SU-DHL-6 (cell line): ENCODE measurements around the gene SFPQ.

Source experiments
- H2AFZ ChIP-seq: fragments of 200-600 bp; sonication (generic); 2 replicates; pipeline ENCODE4 v1.6.1; 2014; ENCODE audit warnings: low read depth, mild to moderate bottlenecking, moderate library complexity, mixed read lengths, antibody characterized with exemption, low read length; ENCODE audit not compliant: severe bottlenecking
- H3F3A ChIP-seq: fragments of 200-600 bp; shearing (Covaris generic); 2 replicates; pipeline ENCODE4 v1.6.0; 2016; ENCODE audit warnings: antibody characterized with exemption, mild to moderate bottlenecking; ENCODE audit not compliant: insufficient read depth
- H3K27ac ChIP-seq: fragments of 200-600 bp; sonication (generic); 2 replicates; pipeline ENCODE4 v1.5.1; 2016; ENCODE audit warnings: low read depth, mild to moderate bottlenecking, low read length, moderate library complexity, mixed read lengths
- H3K27me3 ChIP-seq: fragments of 200-600 bp; sonication (generic), shearing (Covaris generic); 2 replicates; pipeline ENCODE4 v1.6.0; 2014; ENCODE audit warnings: mild to moderate bottlenecking, low read length
- H3K36me3 ChIP-seq: fragments of 200-600 bp; sonication (generic); 2 replicates; pipeline ENCODE4 v1.6.1; 2014; ENCODE audit warnings: mild to moderate bottlenecking, low read length, mixed read lengths
- H3K4me2 ChIP-seq: fragments of 300-600, 200-600 bp; shearing (Covaris generic), sonication (generic); 2 replicates; pipeline ENCODE4 v1.6.0; 2014; ENCODE audit warnings: low read length, low read depth, mild to moderate bottlenecking; ENCODE audit not compliant: poor library complexity, severe bottlenecking
- H3K4me3 ChIP-seq: fragments of 200-600 bp; sonication (generic); 2 replicates; pipeline ENCODE4 v1.5.1; 2014; ENCODE audit warnings: antibody characterized with exemption, low read length, mild to moderate bottlenecking, mixed read lengths; ENCODE audit not compliant: insufficient read depth, poor library complexity, severe bottlenecking
- H3K79me2 ChIP-seq: fragments of 200-600 bp; sonication (generic); 2 replicates; pipeline ENCODE4 v1.6.1; 2014; ENCODE audit warnings: mild to moderate bottlenecking, low read length, moderate library complexity; ENCODE audit not compliant: insufficient read depth
- H3K9ac ChIP-seq: fragments of 200-600 bp; sonication (generic); 2 replicates; pipeline ENCODE4 v1.7.0; 2014; ENCODE audit warnings: mild to moderate bottlenecking, low read length
- H3K9me2 ChIP-seq: fragments of 200-600 bp; sonication (generic); replicated peaks from 2 replicates; pipeline ENCODE4 v1.6.1; 2014; ENCODE audit warnings: low read length; ENCODE audit not compliant: insufficient read depth
- H3K9me3 ChIP-seq: fragments of 200-600 bp; sonication (generic); 2 replicates; pipeline ENCODE4 v1.6.1; 2014; ENCODE audit warnings: low read length, mixed read lengths; ENCODE audit not compliant: insufficient read depth
- H4K20me1 ChIP-seq: fragments of 200-600 bp; sonication (generic); 2 replicates; pipeline ENCODE4 v1.6.1; 2014; ENCODE audit warnings: low read depth, mild to moderate bottlenecking, antibody characterized with exemption, low read length, moderate library complexity, mixed read lengths
- EZH2phosphoT487 ChIP-seq: fragments of 200-600 bp; sonication (generic), shearing (Covaris generic); conservative IDR thresholded peaks from 2 replicates; pipeline ENCODE4 v1.6.1; 2018; ENCODE audit warnings: mild to moderate bottlenecking, antibody characterized with exemption, low read length, moderate library complexity, mixed read lengths
- TF ChIP-seq, protein P1 (sequence below): fragments of 200-600 bp; sonication (generic); IDR thresholded peaks from one replicate; pipeline ENCODE4 v1.5.1; 2017; ENCODE audit warnings: antibody characterized with exemption, mild to moderate bottlenecking, low read length, moderate library complexity; ENCODE audit not compliant: insufficient read depth, poor library complexity, severe bottlenecking

The SFPQ gene

GRCh38 chr1:35181790-35182455, 11.0 kb downstream of the SFPQ start:
- no peak overlapping the region for H3K4me2 ChIP-seq
- TF ChIP-seq, protein P1, sequence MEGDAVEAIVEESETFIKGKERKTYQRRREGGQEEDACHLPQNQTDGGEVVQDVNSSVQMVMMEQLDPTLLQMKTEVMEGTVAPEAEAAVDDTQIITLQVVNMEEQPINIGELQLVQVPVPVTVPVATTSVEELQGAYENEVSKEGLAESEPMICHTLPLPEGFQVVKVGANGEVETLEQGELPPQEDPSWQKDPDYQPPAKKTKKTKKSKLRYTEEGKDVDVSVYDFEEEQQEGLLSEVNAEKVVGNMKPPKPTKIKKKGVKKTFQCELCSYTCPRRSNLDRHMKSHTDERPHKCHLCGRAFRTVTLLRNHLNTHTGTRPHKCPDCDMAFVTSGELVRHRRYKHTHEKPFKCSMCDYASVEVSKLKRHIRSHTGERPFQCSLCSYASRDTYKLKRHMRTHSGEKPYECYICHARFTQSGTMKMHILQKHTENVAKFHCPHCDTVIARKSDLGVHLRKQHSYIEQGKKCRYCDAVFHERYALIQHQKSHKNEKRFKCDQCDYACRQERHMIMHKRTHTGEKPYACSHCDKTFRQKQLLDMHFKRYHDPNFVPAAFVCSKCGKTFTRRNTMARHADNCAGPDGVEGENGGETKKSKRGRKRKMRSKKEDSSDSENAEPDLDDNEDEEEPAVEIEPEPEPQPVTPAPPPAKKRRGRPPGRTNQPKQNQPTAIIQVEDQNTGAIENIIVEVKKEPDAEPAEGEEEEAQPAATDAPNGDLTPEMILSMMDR = no peak
- no peak for TF ChIP-seq EZH2phosphoT487
- H2AFZ ChIP-seq = no peak overlapping the region
- no peaks in the 10 kb centered on the region for H3K9me3 ChIP-seq
- H3K4me3 ChIP-seq = no peak overlapping the region
- H3K79me2 ChIP-seq = peaks cover 76% of the 10 kb centered on the region
- H3K27me3 ChIP-seq = no peaks in the 10 kb centered on the region
- H3K27ac ChIP-seq = no peak overlapping the region
- H3F3A ChIP-seq = peaks cover 97% of the 10 kb centered on the region
- no peak overlapping the region for H3K9ac ChIP-seq
- no peaks in the 10 kb centered on the region for H3K9me2 ChIP-seq
- peaks cover 91% of the 10 kb centered on the region for H4K20me1 ChIP-seq
- H3K36me3 ChIP-seq = peaks cover 96% of the 10 kb centered on the region

DNA sequence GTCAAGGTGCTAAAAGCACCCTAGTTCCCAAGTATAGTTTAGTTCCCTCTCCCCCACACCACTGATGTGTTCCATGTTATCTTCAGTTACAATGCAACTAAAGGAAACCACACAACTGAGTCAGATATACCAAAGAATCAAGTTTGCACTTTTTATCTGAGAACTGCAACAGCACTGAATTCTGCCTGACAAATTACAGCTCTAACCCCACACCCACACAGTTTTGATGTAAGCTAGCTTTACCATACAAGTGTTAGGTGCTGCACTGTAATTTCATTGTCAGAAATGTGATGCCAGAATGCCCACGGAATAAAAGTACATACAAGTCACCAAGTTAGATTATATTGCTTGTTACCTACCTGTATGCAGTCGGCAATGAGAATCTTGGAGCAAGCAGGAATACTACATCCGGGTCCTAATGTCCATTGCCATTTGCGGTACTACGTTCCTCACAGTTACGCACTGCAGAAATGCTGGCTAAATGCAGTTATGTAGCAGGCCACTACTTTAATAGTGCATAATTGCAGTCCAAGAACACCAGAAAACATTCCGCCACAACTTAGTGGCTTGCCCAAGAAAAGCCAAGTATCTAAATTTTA, 12.1 kb downstream of the SFPQ start:
- no peaks in the 10 kb centered on the region for H3K9me2 ChIP-seq
- no peaks in the 10 kb centered on the region for H3K27me3 ChIP-seq
- no peaks in the 10 kb centered on the region for H3K9me3 ChIP-seq
- H3F3A ChIP-seq = peaks cover 94% of the 10 kb centered on the region
- no peak overlapping the region for H2AFZ ChIP-seq
- H4K20me1 ChIP-seq = peaks cover 86% of the 10 kb centered on the region
- no peak overlapping the region for H3K27ac ChIP-seq
- H3K4me2 ChIP-seq = no peak overlapping the region
- peaks cover 66% of the 10 kb centered on the region for H3K79me2 ChIP-seq
- TF ChIP-seq, protein P1 = no peak
- no peak for TF ChIP-seq EZH2phosphoT487
- peaks cover 91% of the 10 kb centered on the region for H3K36me3 ChIP-seq
- H3K4me3 ChIP-seq = no peak overlapping the region
- H3K9ac ChIP-seq = no peak overlapping the region

- Histone ChIP-seq H3K9ac (no peak overlapping the region), H3K4me2 (no peak overlapping the region), H3K27me3 (no peaks in the 10 kb centered on the region), H3K36me3 (peaks cover 90% of the 10 kb centered on the region), H3K4me3 (no peak overlapping the region), H3F3A (peaks cover 94% of the 10 kb centered on the region), H4K20me1 (peaks cover 80% of the 10 kb centered on the region), H3K9me2 (no peaks in the 10 kb centered on the region), H3K79me2 (peaks cover 57% of the 10 kb centered on the region), H3K27ac (no peak overlapping the region), H2AFZ (no peak overlapping the region), H3K9me3 (no peaks in the 10 kb centered on the region)
- no peak for TF ChIP-seq EZH2phosphoT487
- TF ChIP-seq, protein P1 = no peak
Measured at GRCh38 chr1:35179908-35180307, 13.0 kb downstream of the SFPQ start.
